SU-DHL-6 (cell line): ENCODE results near the gene HK2.

Experiments used
- H2AFZ ChIP-seq: fragments of 200-600 bp; sonication (generic); 2 replicates; pipeline ENCODE4 v1.6.1; 2014; ENCODE audit warnings: low read depth, mild to moderate bottlenecking, moderate library complexity, mixed read lengths, antibody characterized with exemption, low read length; ENCODE audit not compliant: severe bottlenecking
- H3F3A ChIP-seq: fragments of 200-600 bp; shearing (Covaris generic); 2 replicates; pipeline ENCODE4 v1.6.0; 2016; ENCODE audit warnings: antibody characterized with exemption, mild to moderate bottlenecking; ENCODE audit not compliant: insufficient read depth
- H3K27ac ChIP-seq: fragments of 200-600 bp; sonication (generic); 2 replicates; pipeline ENCODE4 v1.5.1; 2016; ENCODE audit warnings: low read depth, mild to moderate bottlenecking, low read length, moderate library complexity, mixed read lengths
- H3K27me3 ChIP-seq: fragments of 200-600 bp; sonication (generic), shearing (Covaris generic); 2 replicates; pipeline ENCODE4 v1.6.0; 2014; ENCODE audit warnings: mild to moderate bottlenecking, low read length
- H3K36me3 ChIP-seq: fragments of 200-600 bp; sonication (generic); 2 replicates; pipeline ENCODE4 v1.6.1; 2014; ENCODE audit warnings: mild to moderate bottlenecking, low read length, mixed read lengths
- H3K4me2 ChIP-seq: fragments of 300-600, 200-600 bp; shearing (Covaris generic), sonication (generic); 2 replicates; pipeline ENCODE4 v1.6.0; 2014; ENCODE audit warnings: low read length, low read depth, mild to moderate bottlenecking; ENCODE audit not compliant: poor library complexity, severe bottlenecking
- H3K4me3 ChIP-seq: fragments of 200-600 bp; sonication (generic); 2 replicates; pipeline ENCODE4 v1.5.1; 2014; ENCODE audit warnings: antibody characterized with exemption, low read length, mild to moderate bottlenecking, mixed read lengths; ENCODE audit not compliant: insufficient read depth, poor library complexity, severe bottlenecking
- H3K79me2 ChIP-seq: fragments of 200-600 bp; sonication (generic); 2 replicates; pipeline ENCODE4 v1.6.1; 2014; ENCODE audit warnings: mild to moderate bottlenecking, low read length, moderate library complexity; ENCODE audit not compliant: insufficient read depth
- H3K9ac ChIP-seq: fragments of 200-600 bp; sonication (generic); 2 replicates; pipeline ENCODE4 v1.7.0; 2014; ENCODE audit warnings: mild to moderate bottlenecking, low read length
- H3K9me2 ChIP-seq: fragments of 200-600 bp; sonication (generic); replicated peaks from 2 replicates; pipeline ENCODE4 v1.6.1; 2014; ENCODE audit warnings: low read length; ENCODE audit not compliant: insufficient read depth
- H3K9me3 ChIP-seq: fragments of 200-600 bp; sonication (generic); 2 replicates; pipeline ENCODE4 v1.6.1; 2014; ENCODE audit warnings: low read length, mixed read lengths; ENCODE audit not compliant: insufficient read depth
- H4K20me1 ChIP-seq: fragments of 200-600 bp; sonication (generic); 2 replicates; pipeline ENCODE4 v1.6.1; 2014; ENCODE audit warnings: low read depth, mild to moderate bottlenecking, antibody characterized with exemption, low read length, moderate library complexity, mixed read lengths
- EZH2phosphoT487 ChIP-seq: fragments of 200-600 bp; sonication (generic), shearing (Covaris generic); conservative IDR thresholded peaks from 2 replicates; pipeline ENCODE4 v1.6.1; 2018; ENCODE audit warnings: mild to moderate bottlenecking, antibody characterized with exemption, low read length, moderate library complexity, mixed read lengths
- TF ChIP-seq, protein P1 (sequence below): fragments of 200-600 bp; sonication (generic); IDR thresholded peaks from one replicate; pipeline ENCODE4 v1.5.1; 2017; ENCODE audit warnings: antibody characterized with exemption, mild to moderate bottlenecking, low read length, moderate library complexity; ENCODE audit not compliant: insufficient read depth, poor library complexity, severe bottlenecking

Gene HK2

DNA sequence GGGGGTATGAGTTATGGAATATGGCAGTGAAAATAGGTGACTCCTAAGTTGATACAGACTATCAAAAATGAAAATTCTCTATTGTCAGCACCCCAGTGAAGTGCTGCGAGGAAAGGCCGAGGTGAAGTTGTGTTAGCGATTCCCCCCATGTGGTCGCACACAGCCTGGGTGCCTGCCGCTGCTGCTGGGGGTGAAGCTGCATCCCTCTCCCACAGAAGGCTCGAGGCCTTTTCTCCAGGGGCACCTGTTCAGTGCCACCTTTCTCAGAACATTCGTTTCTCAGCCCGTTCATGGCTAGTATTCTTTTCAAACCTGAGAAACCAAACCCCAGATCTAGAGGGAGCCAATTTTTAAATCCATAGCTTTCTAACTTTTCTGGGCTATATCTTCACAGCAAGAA is 23.8 kb downstream of the HK2 start:
- Histone ChIP-seq H2AFZ (no peak overlapping the region), H3K4me2 (no peak overlapping the region), H3F3A (no peaks in the 10 kb centered on the region), H3K9ac (no peak overlapping the region), H3K27ac (no peak overlapping the region), H3K9me2 (no peaks in the 10 kb centered on the region), H3K27me3 (no peaks in the 10 kb centered on the region), H3K79me2 (peaks cover 29% of the 10 kb centered on the region), H3K36me3 (peaks cover 5% of the 10 kb centered on the region; the same call in 1 of the 2 replicates), H3K9me3 (no peaks in the 10 kb centered on the region), H4K20me1 (no peaks in the 10 kb centered on the region; the same call in 1 of the 2 replicates), H3K4me3 (no peak overlapping the region)
- TF ChIP-seq, protein P1, sequence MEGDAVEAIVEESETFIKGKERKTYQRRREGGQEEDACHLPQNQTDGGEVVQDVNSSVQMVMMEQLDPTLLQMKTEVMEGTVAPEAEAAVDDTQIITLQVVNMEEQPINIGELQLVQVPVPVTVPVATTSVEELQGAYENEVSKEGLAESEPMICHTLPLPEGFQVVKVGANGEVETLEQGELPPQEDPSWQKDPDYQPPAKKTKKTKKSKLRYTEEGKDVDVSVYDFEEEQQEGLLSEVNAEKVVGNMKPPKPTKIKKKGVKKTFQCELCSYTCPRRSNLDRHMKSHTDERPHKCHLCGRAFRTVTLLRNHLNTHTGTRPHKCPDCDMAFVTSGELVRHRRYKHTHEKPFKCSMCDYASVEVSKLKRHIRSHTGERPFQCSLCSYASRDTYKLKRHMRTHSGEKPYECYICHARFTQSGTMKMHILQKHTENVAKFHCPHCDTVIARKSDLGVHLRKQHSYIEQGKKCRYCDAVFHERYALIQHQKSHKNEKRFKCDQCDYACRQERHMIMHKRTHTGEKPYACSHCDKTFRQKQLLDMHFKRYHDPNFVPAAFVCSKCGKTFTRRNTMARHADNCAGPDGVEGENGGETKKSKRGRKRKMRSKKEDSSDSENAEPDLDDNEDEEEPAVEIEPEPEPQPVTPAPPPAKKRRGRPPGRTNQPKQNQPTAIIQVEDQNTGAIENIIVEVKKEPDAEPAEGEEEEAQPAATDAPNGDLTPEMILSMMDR: no peak
- no peak for TF ChIP-seq EZH2phosphoT487

DNA sequence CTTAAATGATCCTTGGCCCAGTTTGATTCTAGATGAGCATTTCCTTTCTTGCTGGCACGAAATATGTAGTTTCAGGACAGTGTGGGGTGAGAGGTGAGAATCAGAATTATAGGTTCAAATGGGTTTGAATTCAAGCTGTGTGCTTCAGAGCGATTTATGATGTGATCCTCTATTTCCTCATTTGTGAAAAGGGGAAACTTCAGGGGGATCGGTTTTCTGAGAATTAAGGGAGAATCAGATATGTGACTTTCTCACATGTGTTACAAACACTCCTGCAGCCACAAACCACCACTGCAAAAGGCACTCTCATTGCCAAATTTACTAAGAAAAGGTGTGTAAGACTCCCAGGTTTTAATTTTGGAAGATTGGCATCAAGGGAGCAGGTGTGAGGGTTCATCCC is 24.4 kb downstream of the HK2 start:
- no peaks in the 10 kb centered on the region for H3F3A ChIP-seq
- H3K9ac ChIP-seq: no peak overlapping the region
- no peak overlapping the region for H3K27ac ChIP-seq
- TF ChIP-seq, protein P1: no peak
- TF ChIP-seq EZH2phosphoT487: no peak
- H3K4me2 ChIP-seq: no peak overlapping the region
- H3K27me3 ChIP-seq: no peaks in the 10 kb centered on the region
- no peaks in the 10 kb centered on the region; the same call in 1 of the 2 replicates for H4K20me1 ChIP-seq
- peaks cover 5% of the 10 kb centered on the region; the same call in 1 of the 2 replicates for H3K36me3 ChIP-seq
- no peak overlapping the region for H2AFZ ChIP-seq
- no peaks in the 10 kb centered on the region for H3K9me2 ChIP-seq
- H3K4me3 ChIP-seq: no peak overlapping the region
- peaks cover 30% of the 10 kb centered on the region for H3K79me2 ChIP-seq
- H3K9me3 ChIP-seq: no peaks in the 10 kb centered on the region

DNA sequence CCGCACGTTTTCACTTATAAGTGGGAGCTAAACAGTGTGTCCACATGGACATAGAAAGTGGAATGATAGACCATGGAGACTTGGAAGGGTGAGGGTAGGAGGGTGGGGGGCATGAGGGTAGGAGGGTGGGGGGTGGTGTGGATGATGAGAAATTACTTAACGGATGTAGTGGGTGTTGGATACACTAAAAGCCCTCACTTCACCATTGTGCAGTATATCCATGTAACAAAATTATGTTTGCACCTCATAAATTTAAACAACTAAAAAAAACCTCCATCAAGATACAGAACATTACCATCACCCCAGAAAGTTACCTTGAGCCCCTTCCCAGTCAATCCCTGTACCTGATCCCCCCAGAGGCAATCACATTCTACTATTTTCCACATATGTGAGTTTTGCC is 26.2 kb downstream of the HK2 start:
- Histone ChIP-seq H3K4me2 (no peak overlapping the region), H3K27me3 (no peaks in the 10 kb centered on the region), H3K36me3 (peaks cover 5% of the 10 kb centered on the region; the same call in 1 of the 2 replicates), H3K9me3 (no peaks in the 10 kb centered on the region), H3K9ac (no peak overlapping the region), H3K4me3 (no peak overlapping the region), H3K27ac (no peak overlapping the region), H4K20me1 (no peaks in the 10 kb centered on the region; the same call in 1 of the 2 replicates), H3K9me2 (no peaks in the 10 kb centered on the region), H3F3A (no peaks in the 10 kb centered on the region), H3K79me2 (peaks cover 30% of the 10 kb centered on the region), H2AFZ (no peak overlapping the region)
- TF ChIP-seq EZH2phosphoT487: no peak
- TF ChIP-seq, protein P1: no peak
